ENCODE measurements around the gene TINCR. TPM values are rescaled to one million over a fixed set of nuclear protein-coding genes. Genes with fewer than 3 reads are reported as not detected.

Gene TINCR
- total and polyA plus RNA-seq, 2 of the 13 experiments (the other 11 are each of a cell fraction or from before 2014, with no cell fraction given), result 0.17 to 0.33 TPM

GRCh38 chr19:5594521-5594950 is 26.8 kb upstream of the TINCR start (continued):
- TF ChIP-seq HOMEZ (CRISPR knock-in tag; IDR thresholded peaks at IDR 0.05; ENCODE audit: low read depth) (peak; percentile 29; the same call in 1 of the 2 replicates), MZF1 (CRISPR knock-in tag; IDR thresholded peaks at IDR 0.05; ENCODE audit: borderline replicate concordance) (peak; percentile 90), ESRRA (CRISPR knock-in tag; IDR thresholded peaks at IDR 0.05; ENCODE audit: low read depth) (peak; percentile 59; the same call in 1 of the 2 replicates), ZNF138 (CRISPR knock-in tag; IDR thresholded peaks at IDR 0.05; ENCODE audit: low read depth) (no peak), ZSCAN21 (CRISPR knock-in tag; IDR thresholded peaks at IDR 0.05; ENCODE audit: borderline replicate concordance) (0 out of 2 replicates have a peak, but pooled peaks have one; percentile 45), DNMT1 (CRISPR knock-in tag; IDR thresholded peaks at IDR 0.05) (no peak), PHF5A (CRISPR knock-in tag; IDR thresholded peaks at IDR 0.05; ENCODE audit: low read depth, unreplicated experiment) (peak; percentile 51), TBX3 (IDR thresholded peaks at IDR 0.05; ENCODE audit: borderline replicate concordance) (no peak), ZXDC (CRISPR knock-in tag; IDR thresholded peaks at IDR 0.05) (no peak), KLF12 (CRISPR knock-in tag; IDR thresholded peaks at IDR 0.05; ENCODE audit: borderline replicate concordance) (no peak; the same call in 1 of the 2 replicates), GPN1 (CRISPR knock-in tag; IDR thresholded peaks at IDR 0.05; ENCODE audit: borderline replicate concordance) (no peak), ATF7 (IDR thresholded peaks at IDR 0.05) (no peak), ATF7 (CRISPR knock-in tag; IDR thresholded peaks at IDR 0.05) (no peak), ZBTB33 (CRISPR knock-in tag; IDR thresholded peaks at IDR 0.05) (peak; percentile 48; the same call in 1 of the 2 replicates), MIXL1 (CRISPR knock-in tag; IDR thresholded peaks at IDR 0.05) (peak; percentile 53; the same call in 1 of the 2 replicates), TSC22D2 (CRISPR knock-in tag; IDR thresholded peaks at IDR 0.05; ENCODE audit: borderline replicate concordance) (no peak), ZNF44 (CRISPR knock-in tag; IDR thresholded peaks at IDR 0.05) (peak; percentile 70; the same call in 1 of the 2 replicates), HIVEP1 (CRISPR knock-in tag; IDR thresholded peaks at IDR 0.05) (0 out of 2 replicates have a peak, but pooled peaks have one; percentile 7), CEBPB (IDR thresholded peaks at IDR 0.05; ENCODE audit: borderline replicate concordance, low read depth, low read length) (no peak), RCOR2 (CRISPR knock-in tag; IDR thresholded peaks at IDR 0.05) (peak; percentile 90), CREBL2 (CRISPR knock-in tag; IDR thresholded peaks at IDR 0.05; ENCODE audit: borderline replicate concordance) (no peak), ZNF710 (CRISPR knock-in tag; IDR thresholded peaks at IDR 0.05; ENCODE audit: borderline replicate concordance) (no peak; the same call in 1 of the 2 replicates), BRD4 (CRISPR knock-in tag; IDR thresholded peaks at IDR 0.05) (no peak)

Data from HepG2 (cell line).